Ovary (tissue), 3 donors: ENCODE measurements around the gene TRUB2.

Experiments used
- POLR2A ChIP-seq: fragments of 450-650 bp; IDR thresholded peaks from one replicate; pipeline ENCODE4 v1.6.1; 2017; ENCODE audit warnings: antibody characterized with exemption, mild to moderate bottlenecking, moderate library complexity
- TF ChIP-seq, protein P1 (sequence below), 3 donors: fragments of 450-650 bp in 2 of 3; fragments of 200-600 bp in 1 of 3; IDR thresholded peaks; one replicate each; pipeline versions ENCODE4 v1.5.1 to v1.8.0; 2016 to 2022; ENCODE audit warnings: antibody characterized with exemption in 3 of 3, mild to moderate bottlenecking in 1 of 3
- donor health status: DM: no; HTN: no; CAD: no.

DNA sequence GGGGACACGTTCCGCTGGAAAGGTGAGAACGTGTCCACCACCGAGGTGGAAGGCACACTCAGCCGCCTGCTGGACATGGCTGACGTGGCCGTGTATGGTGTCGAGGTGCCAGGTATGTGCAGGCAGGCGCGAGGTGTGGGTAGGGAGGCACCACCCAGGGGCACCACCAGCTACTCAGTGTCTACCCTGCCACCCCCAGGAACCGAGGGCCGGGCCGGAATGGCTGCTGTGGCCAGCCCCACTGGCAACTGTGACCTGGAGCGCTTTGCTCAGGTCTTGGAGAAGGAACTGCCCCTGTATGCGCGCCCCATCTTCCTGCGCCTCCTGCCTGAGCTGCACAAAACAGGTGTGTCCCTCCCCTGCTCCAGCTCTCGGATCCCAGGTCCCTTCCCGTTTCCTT, 33.2 kb upstream of the TRUB2 start:
- TF ChIP-seq POLR2A: no peak
- TF ChIP-seq, protein P1, sequence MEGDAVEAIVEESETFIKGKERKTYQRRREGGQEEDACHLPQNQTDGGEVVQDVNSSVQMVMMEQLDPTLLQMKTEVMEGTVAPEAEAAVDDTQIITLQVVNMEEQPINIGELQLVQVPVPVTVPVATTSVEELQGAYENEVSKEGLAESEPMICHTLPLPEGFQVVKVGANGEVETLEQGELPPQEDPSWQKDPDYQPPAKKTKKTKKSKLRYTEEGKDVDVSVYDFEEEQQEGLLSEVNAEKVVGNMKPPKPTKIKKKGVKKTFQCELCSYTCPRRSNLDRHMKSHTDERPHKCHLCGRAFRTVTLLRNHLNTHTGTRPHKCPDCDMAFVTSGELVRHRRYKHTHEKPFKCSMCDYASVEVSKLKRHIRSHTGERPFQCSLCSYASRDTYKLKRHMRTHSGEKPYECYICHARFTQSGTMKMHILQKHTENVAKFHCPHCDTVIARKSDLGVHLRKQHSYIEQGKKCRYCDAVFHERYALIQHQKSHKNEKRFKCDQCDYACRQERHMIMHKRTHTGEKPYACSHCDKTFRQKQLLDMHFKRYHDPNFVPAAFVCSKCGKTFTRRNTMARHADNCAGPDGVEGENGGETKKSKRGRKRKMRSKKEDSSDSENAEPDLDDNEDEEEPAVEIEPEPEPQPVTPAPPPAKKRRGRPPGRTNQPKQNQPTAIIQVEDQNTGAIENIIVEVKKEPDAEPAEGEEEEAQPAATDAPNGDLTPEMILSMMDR (IDR thresholded peaks at IDR 0.05): no peak
